Measurements from ENCODE around the gene SRMS.
"Not testable (repeated sequence)": the region's sequence is repeated elsewhere in the genome, so short reads cannot be mapped to it uniquely, and the experiment has no call there.

Gene SRMS

GRCh38 chr20:63527184-63527583 is 20.4 kb downstream of the SRMS start:
- in situ Hi-C loops (cut with HindIII; ENCODE audit: low sequenced_read_pairs), result no loop called here

- in situ Hi-C loops (cut with HindIII; ENCODE audit: low sequenced_read_pairs), result no loop called here
Measured at GRCh38 chr20:63525971-63526370, 21.6 kb downstream of the SRMS start.

GRCh38 chr20:63525185-63525584 is 22.4 kb downstream of the SRMS start:
- in situ Hi-C loops (cut with HindIII; ENCODE audit: low sequenced_read_pairs), result no loop called here

- in situ Hi-C loops (cut with HindIII; ENCODE audit: low sequenced_read_pairs), result no loop called here
Measured at GRCh38 chr20:63522981-63523611, 24.5 kb downstream of the SRMS start.

- in situ Hi-C loops (cut with HindIII; ENCODE audit: low sequenced_read_pairs), result no loop called here
Measured at GRCh38 chr20:63522091-63522868, 25.3 kb downstream of the SRMS start.

GRCh38 chr20:63521602-63522001 is 25.9 kb downstream of the SRMS start:
- in situ Hi-C loops (cut with HindIII; ENCODE audit: low sequenced_read_pairs), result no loop called here

- in situ Hi-C loops (cut with HindIII; ENCODE audit: low sequenced_read_pairs), result no loop called here
Measured at GRCh38 chr20:63520934-63521601, 26.5 kb downstream of the SRMS start.

GRCh38 chr20:63520504-63520933 is 27.0 kb downstream of the SRMS start, which contains the start of gene PPDPF:
Gene PPDPF, plus strand, starts transcription at chr20:63520765. Its CDS starts 544 bp downstream, at chr20:63521309.
- in situ Hi-C loops (cut with HindIII; ENCODE audit: low sequenced_read_pairs), result no loop called here

- in situ Hi-C loops (cut with HindIII; ENCODE audit: low sequenced_read_pairs), result no loop called here
Measured at GRCh38 chr20:63519668-63520503, 27.7 kb downstream of the SRMS start.

GRCh38 chr20:63518946-63519667 is 28.4 kb downstream of the SRMS start:
- in situ Hi-C loops (cut with HindIII; ENCODE audit: low sequenced_read_pairs), result no loop called here

- in situ Hi-C loops (cut with HindIII; ENCODE audit: low sequenced_read_pairs), result no loop called here
Measured at GRCh38 chr20:63518351-63518861, 29.1 kb downstream of the SRMS start.

GRCh38 chr20:63517376-63518309 is 29.9 kb downstream of the SRMS start:
- in situ Hi-C loops (cut with HindIII; ENCODE audit: low sequenced_read_pairs), result no loop called here

GRCh38 chr20:63514520-63514919 is 33.0 kb downstream of the SRMS start:
- in situ Hi-C loops (cut with HindIII; ENCODE audit: low sequenced_read_pairs), result not testable (repeated sequence)

GRCh38 chr20:63513207-63513606 is 34.3 kb downstream of the SRMS start:
- in situ Hi-C loops (cut with HindIII; ENCODE audit: low sequenced_read_pairs), result no loop called here

- in situ Hi-C loops (cut with HindIII; ENCODE audit: low sequenced_read_pairs), result no loop called here
Measured at GRCh38 chr20:63509088-63509564, 38.4 kb downstream of the SRMS start.

- in situ Hi-C loops (cut with HindIII; ENCODE audit: low sequenced_read_pairs), result no loop called here
Measured at GRCh38 chr20:63508072-63508768, 39.3 kb downstream of the SRMS start.

GRCh38 chr20:63507083-63507743 is 40.3 kb downstream of the SRMS start:
- in situ Hi-C loops (cut with HindIII; ENCODE audit: low sequenced_read_pairs), result no loop called here

GRCh38 chr20:63505723-63506122 is 41.8 kb downstream of the SRMS start:
- in situ Hi-C loops (cut with HindIII; ENCODE audit: low sequenced_read_pairs), result no loop called here

Data from endothelial cell of hepatic sinusoid (primary cell).